GM12878 (cell line): ENCODE measurements around the gene TATDN2. TPM values are rescaled to one million over a fixed set of nuclear protein-coding genes. Genes with fewer than 3 reads are reported as not detected.
A peak's percentile ranks its signal among the peaks of the same experiment; 100 is the strongest.

Source experiments
- CREB1 ChIP-seq: IDR thresholded peaks from 2 replicates; pipeline ENCODE4 v1.6.1; 2012; ENCODE audit warnings: low read depth, mild to moderate bottlenecking, inconsistent platforms
- CREM ChIP-seq: IDR thresholded peaks from 2 replicates; pipeline ENCODE4 v1.6.1; 2014; ENCODE audit warnings: antibody characterized with exemption, low read depth
- EED ChIP-seq: sonication (generic); IDR thresholded peaks from 2 replicates; pipeline ENCODE4 v1.6.1; 2016; ENCODE audit warnings: antibody characterized with exemption, low read depth
- FOXM1 ChIP-seq: IDR thresholded peaks from 2 replicates; pipeline ENCODE4 v1.6.1; 2012; ENCODE audit warnings: low read depth, mild to moderate bottlenecking, inconsistent platforms, low read length, moderate library complexity
- KDM1A ChIP-seq: fragments of 200-600 bp; sonication (generic); IDR thresholded peaks from 2 replicates; pipeline ENCODE4 v1.6.1; 2016; ENCODE audit warnings: borderline replicate concordance
- MYC ChIP-seq: IDR thresholded peaks from 2 replicates; pipeline ENCODE4 v1.6.1; 2011; ENCODE audit warnings: mild to moderate bottlenecking, low read length, moderate library complexity, inconsistent platforms; ENCODE audit not compliant: insufficient read depth, insufficient replicate concordance, insufficient read length, severe bottlenecking
- NFXL1 ChIP-seq: fragments of 450-650 bp; IDR thresholded peaks from 2 replicates; pipeline ENCODE4 v1.6.1; 2017; ENCODE audit warnings: antibody characterized with exemption, mild to moderate bottlenecking, borderline replicate concordance
- POLR2A ChIP-seq: IDR thresholded peaks from 2 replicates; pipeline ENCODE4 v1.6.1; 2011; ENCODE audit warnings: low read depth, mild to moderate bottlenecking, low read length
- RAD51 ChIP-seq: fragments of 450-650 bp; IDR thresholded peaks from 2 replicates; pipeline ENCODE4 v1.6.1; 2016; ENCODE audit warnings: moderate library complexity, mild to moderate bottlenecking, inconsistent platforms
- SMAD5 ChIP-seq: IDR thresholded peaks from 2 replicates; pipeline ENCODE4 v1.6.1; 2016; ENCODE audit warnings: antibody characterized with exemption, low read depth
- TCF12 ChIP-seq: IDR thresholded peaks from 2 replicates; pipeline ENCODE4 v1.6.1; 2011; ENCODE audit warnings: low read depth, mild to moderate bottlenecking, low read length
- TCF3 ChIP-seq: IDR thresholded peaks from 2 replicates; pipeline ENCODE4 v1.6.1; 2012; ENCODE audit warnings: low read depth, mild to moderate bottlenecking, low read length, borderline replicate concordance; ENCODE audit not compliant: insufficient read depth
- ZNF217 ChIP-seq: fragments of 450-650 bp; IDR thresholded peaks from 2 replicates; pipeline ENCODE4 v1.6.1; 2017; ENCODE audit warnings: antibody characterized with exemption, mild to moderate bottlenecking
- ZZZ3 ChIP-seq: IDR thresholded peaks from 2 replicates; pipeline ENCODE4 v1.6.1; 2011; ENCODE audit warnings: low read depth; ENCODE audit not compliant: control insufficient read depth, insufficient read length
- polyA plus RNA-seq, 11 experiments: library from polyadenylated mRNA; depleted of rRNA in 4 of 11; unstranded in 6 of 11; stranded (reverse) in 5 of 11; fragments of >200 nt; fragmentation: Nextera tagmentation in 4 of 11; fragmentation: Illumina TruSeq in 1 of 11; extraction: Ambion mirVana in 4 of 11; extraction: Trizol in 1 of 11; gene quantifications; 1 replicate in 1 of 11; 2 replicates in 10 of 11; pipeline versions ENCODE4 v1.2.1 to v1.2.3, GENCODE V29; 2011 to 2016; ENCODE audit warnings: inconsistent platforms in 2 of 11, missing spikeins in 2 of 11, low read depth in 1 of 11
- total RNA-seq, 4 experiments: library from RNA; depleted of rRNA in 3 of 4; stranded (reverse); fragments of >200 nt in 3 of 4; fragmentation: Illumina TruSeq in 1 of 4; extraction: Trizol in 1 of 4; gene quantifications; 2 replicates each; pipeline versions ENCODE4 v1.2.1 to v1.2.3, GENCODE V29; 2013 to 2021
- TF ChIP-seq, protein P1 (sequence below): fragments of 450-650 bp; IDR thresholded peaks from 2 replicates; pipeline ENCODE4 v1.6.1; 2017; ENCODE audit warnings: antibody characterized with exemption, mild to moderate bottlenecking, moderate library complexity
- TF ChIP-seq, protein P2 (sequence below): fragments of 450-650 bp; IDR thresholded peaks from 2 replicates; pipeline ENCODE4 v1.6.1; 2017; ENCODE audit warnings: mild to moderate bottlenecking, moderate library complexity
- TF ChIP-seq, protein P3 (sequence below): IDR thresholded peaks from 2 replicates; pipeline ENCODE4 v1.6.1; 2012; ENCODE audit warnings: low read depth, low read length, improper control_type of control experiment
- TF ChIP-seq, protein P4 (sequence below): fragments of 150-350 bp; IDR thresholded peaks from 2 replicates; pipeline ENCODE4 v1.6.1; 2016; ENCODE audit warnings: low read depth, low read length

The TATDN2 gene
- total and polyA plus RNA-seq, 10 of the 15 experiments (the other 5 are each of a cell fraction or from before 2014, with no cell fraction given), result 4.2 to 36.5 (median 15.8) TPM

DNA sequence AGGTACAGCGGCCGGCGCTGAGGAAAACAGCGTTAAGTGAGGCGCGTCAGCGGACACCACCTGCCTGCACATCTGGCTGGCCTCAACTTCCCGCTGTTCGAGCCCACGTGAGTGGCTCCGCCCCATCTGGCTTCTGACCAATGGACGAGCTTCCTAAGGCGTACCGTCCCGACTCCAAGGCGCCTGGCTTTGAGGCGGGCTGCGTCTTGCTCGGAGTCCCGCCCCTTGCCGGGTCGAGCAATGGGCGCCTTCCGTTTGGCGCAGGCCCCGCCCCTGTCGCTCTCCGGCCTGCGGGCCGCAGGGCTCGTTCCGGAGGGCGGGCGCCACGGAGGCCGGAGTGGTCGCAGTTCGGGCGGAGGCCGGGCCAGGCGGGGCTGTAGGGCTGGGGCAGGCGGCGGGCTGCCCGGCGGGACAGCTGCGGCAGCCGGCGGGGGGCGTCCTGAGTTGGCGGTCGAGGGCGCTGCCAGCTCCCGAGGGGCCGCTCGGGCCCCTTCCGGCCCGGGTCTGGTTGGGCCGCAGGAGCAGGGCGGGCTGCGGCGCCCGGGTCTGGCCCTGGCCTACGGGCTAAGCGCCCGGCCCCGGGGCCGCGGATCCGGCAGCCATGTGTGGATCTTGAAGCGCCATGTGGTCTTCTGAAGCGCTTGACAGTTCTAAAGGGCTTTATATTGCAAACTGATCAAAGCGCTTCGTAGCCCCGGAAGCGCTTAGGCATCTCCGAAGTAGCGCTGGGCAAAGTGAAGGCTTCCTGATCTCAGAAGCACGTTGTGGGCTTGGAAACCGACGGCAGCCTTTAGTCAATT is at the start of gene TATDN2 (continued):
- TF ChIP-seq, protein P1, sequence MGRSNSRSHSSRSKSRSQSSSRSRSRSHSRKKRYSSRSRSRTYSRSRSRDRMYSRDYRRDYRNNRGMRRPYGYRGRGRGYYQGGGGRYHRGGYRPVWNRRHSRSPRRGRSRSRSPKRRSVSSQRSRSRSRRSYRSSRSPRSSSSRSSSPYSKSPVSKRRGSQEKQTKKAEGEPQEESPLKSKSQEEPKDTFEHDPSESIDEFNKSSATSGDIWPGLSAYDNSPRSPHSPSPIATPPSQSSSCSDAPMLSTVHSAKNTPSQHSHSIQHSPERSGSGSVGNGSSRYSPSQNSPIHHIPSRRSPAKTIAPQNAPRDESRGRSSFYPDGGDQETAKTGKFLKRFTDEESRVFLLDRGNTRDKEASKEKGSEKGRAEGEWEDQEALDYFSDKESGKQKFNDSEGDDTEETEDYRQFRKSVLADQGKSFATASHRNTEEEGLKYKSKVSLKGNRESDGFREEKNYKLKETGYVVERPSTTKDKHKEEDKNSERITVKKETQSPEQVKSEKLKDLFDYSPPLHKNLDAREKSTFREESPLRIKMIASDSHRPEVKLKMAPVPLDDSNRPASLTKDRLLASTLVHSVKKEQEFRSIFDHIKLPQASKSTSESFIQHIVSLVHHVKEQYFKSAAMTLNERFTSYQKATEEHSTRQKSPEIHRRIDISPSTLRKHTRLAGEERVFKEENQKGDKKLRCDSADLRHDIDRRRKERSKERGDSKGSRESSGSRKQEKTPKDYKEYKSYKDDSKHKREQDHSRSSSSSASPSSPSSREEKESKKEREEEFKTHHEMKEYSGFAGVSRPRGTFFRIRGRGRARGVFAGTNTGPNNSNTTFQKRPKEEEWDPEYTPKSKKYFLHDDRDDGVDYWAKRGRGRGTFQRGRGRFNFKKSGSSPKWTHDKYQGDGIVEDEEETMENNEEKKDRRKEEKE, result peak; percentile 46; the same call in 1 of the 2 replicates
- TF ChIP-seq, protein P2, sequence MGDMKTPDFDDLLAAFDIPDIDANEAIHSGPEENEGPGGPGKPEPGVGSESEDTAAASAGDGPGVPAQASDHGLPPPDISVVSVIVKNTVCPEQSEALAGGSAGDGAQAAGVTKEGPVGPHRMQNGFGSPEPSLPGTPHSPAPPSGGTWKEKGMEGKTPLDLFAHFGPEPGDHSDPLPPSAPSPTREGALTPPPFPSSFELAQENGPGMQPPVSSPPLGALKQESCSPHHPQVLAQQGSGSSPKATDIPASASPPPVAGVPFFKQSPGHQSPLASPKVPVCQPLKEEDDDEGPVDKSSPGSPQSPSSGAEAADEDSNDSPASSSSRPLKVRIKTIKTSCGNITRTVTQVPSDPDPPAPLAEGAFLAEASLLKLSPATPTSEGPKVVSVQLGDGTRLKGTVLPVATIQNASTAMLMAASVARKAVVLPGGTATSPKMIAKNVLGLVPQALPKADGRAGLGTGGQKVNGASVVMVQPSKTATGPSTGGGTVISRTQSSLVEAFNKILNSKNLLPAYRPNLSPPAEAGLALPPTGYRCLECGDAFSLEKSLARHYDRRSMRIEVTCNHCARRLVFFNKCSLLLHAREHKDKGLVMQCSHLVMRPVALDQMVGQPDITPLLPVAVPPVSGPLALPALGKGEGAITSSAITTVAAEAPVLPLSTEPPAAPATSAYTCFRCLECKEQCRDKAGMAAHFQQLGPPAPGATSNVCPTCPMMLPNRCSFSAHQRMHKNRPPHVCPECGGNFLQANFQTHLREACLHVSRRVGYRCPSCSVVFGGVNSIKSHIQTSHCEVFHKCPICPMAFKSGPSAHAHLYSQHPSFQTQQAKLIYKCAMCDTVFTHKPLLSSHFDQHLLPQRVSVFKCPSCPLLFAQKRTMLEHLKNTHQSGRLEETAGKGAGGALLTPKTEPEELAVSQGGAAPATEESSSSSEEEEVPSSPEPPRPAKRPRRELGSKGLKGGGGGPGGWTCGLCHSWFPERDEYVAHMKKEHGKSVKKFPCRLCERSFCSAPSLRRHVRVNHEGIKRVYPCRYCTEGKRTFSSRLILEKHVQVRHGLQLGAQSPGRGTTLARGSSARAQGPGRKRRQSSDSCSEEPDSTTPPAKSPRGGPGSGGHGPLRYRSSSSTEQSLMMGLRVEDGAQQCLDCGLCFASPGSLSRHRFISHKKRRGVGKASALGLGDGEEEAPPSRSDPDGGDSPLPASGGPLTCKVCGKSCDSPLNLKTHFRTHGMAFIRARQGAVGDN, result peak; percentile 74
- TF ChIP-seq TCF3 (peak; percentile 80; the same call in 1 of the 2 replicates), KDM1A (no peak), EED (no peak), ZZZ3 (no peak), MYC (peak; percentile 38), RAD51 (peak; percentile 79), ZNF217 (peak; percentile 54; the same call in 1 of the 2 replicates), CREM (peak; percentile 11; the same call in 1 of the 2 replicates), TCF12 (peak; percentile 95), NFXL1 (no peak), POLR2A (peak; percentile 85), CREB1 (peak; percentile 80), FOXM1 (no peak), SMAD5 (0 out of 2 replicates have a peak, but pooled peaks have one; percentile 27)
- TF ChIP-seq, protein P3, sequence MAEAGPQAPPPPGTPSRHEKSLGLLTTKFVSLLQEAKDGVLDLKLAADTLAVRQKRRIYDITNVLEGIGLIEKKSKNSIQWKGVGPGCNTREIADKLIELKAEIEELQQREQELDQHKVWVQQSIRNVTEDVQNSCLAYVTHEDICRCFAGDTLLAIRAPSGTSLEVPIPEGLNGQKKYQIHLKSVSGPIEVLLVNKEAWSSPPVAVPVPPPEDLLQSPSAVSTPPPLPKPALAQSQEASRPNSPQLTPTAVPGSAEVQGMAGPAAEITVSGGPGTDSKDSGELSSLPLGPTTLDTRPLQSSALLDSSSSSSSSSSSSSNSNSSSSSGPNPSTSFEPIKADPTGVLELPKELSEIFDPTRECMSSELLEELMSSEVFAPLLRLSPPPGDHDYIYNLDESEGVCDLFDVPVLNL, result peak; percentile 58
- TF ChIP-seq, protein P4, sequence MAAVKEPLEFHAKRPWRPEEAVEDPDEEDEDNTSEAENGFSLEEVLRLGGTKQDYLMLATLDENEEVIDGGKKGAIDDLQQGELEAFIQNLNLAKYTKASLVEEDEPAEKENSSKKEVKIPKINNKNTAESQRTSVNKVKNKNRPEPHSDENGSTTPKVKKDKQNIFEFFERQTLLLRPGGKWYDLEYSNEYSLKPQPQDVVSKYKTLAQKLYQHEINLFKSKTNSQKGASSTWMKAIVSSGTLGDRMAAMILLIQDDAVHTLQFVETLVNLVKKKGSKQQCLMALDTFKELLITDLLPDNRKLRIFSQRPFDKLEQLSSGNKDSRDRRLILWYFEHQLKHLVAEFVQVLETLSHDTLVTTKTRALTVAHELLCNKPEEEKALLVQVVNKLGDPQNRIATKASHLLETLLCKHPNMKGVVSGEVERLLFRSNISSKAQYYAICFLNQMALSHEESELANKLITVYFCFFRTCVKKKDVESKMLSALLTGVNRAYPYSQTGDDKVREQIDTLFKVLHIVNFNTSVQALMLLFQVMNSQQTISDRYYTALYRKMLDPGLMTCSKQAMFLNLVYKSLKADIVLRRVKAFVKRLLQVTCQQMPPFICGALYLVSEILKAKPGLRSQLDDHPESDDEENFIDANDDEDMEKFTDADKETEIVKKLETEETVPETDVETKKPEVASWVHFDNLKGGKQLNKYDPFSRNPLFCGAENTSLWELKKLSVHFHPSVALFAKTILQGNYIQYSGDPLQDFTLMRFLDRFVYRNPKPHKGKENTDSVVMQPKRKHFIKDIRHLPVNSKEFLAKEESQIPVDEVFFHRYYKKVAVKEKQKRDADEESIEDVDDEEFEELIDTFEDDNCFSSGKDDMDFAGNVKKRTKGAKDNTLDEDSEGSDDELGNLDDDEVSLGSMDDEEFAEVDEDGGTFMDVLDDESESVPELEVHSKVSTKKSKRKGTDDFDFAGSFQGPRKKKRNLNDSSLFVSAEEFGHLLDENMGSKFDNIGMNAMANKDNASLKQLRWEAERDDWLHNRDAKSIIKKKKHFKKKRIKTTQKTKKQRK, result no peak
